ENCODE results near the gene MAX. TPM values are rescaled to one million over a fixed set of nuclear protein-coding genes. Genes with fewer than 3 reads are reported as not detected.

MAX gene
- total RNA-seq, 1 donor from 2014 or later, result 69.3 TPM

- Mint-ChIP-seq H3K27ac (ENCODE audit: unreplicated experiment) (no peak overlapping the region), H3K36me3 (ENCODE audit: low read depth) (no peaks in the 10 kb centered on the region), H3K4me3 (no peak overlapping the region), H3K9me3 (no peaks in the 10 kb centered on the region), H3K27me3 (ENCODE audit: low read depth) (no peaks in the 10 kb centered on the region), H3K4me1 (no peaks in the 10 kb centered on the region)
- TF ChIP-seq CTCF (conservative IDR thresholded peaks at IDR 0.05), result no peak
- DNase-seq (ENCODE audit: low read depth, low spot score), result no peak
Measured at GRCh38 chr14:65074449-65075150, 27.7 kb downstream of the MAX start.

- no peak overlapping the region for H3K27ac Mint-ChIP-seq (ENCODE audit: unreplicated experiment)
- no peak overlapping the region for H3K4me3 Mint-ChIP-seq
- DNase-seq (ENCODE audit: low read depth, low spot score), result no peak
- no peaks in the 10 kb centered on the region for H3K4me1 Mint-ChIP-seq
- no peaks in the 10 kb centered on the region for H3K9me3 Mint-ChIP-seq
- no peaks in the 10 kb centered on the region for H3K36me3 Mint-ChIP-seq (ENCODE audit: low read depth)
- H3K27me3 Mint-ChIP-seq (ENCODE audit: low read depth), result no peaks in the 10 kb centered on the region
- no peak for TF ChIP-seq CTCF (conservative IDR thresholded peaks at IDR 0.05)
Measured at GRCh38 chr14:65073605-65074201, 28.6 kb downstream of the MAX start.

GRCh38 chr14:65072937-65073336 lies 29.4 kb downstream of the MAX start:
- H3K27ac Mint-ChIP-seq (ENCODE audit: unreplicated experiment), result no peak overlapping the region

DNA sequence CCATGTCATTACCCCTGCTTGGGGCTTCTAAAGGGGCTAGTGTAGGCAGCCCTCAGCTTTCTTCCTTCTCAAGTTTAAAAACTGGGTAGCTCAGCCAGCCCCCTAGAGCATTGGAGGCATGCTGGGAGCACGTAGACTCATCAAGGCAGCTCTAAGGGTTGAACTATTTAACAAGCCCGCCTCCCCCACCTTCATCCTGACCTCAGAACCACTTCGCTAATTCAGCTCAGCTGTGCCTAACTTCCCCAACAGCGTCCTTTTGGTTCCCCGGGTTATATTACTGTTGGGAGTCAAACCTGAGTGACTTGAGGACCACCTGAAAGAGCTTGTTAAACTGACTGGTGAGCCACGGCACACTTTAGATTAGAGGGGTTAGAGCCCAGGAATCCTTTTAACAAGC lies 30.1 kb downstream of the MAX start:
- TF ChIP-seq CTCF (conservative IDR thresholded peaks at IDR 0.05), result no peak

More at GRCh38 chr14:65072937-65073336, 29.4 kb downstream of the MAX start:
- Mint-ChIP-seq H3K36me3 (ENCODE audit: low read depth) (no peaks in the 10 kb centered on the region), H3K27me3 (ENCODE audit: low read depth) (no peaks in the 10 kb centered on the region), H3K4me1 (no peaks in the 10 kb centered on the region), H3K4me3 (no peak overlapping the region), H3K9me3 (no peaks in the 10 kb centered on the region)
- TF ChIP-seq CTCF (conservative IDR thresholded peaks at IDR 0.05), result no peak
- DNase-seq (ENCODE audit: low read depth, low spot score), result no peak

GRCh38 chr14:65071544-65071943 lies 30.8 kb downstream of the MAX start:
- Mint-ChIP-seq H3K4me3 (no peak overlapping the region), H3K4me1 (no peaks in the 10 kb centered on the region), H3K9me3 (no peaks in the 10 kb centered on the region), H3K36me3 (ENCODE audit: low read depth) (peaks cover 3% of the 10 kb centered on the region), H3K27ac (ENCODE audit: unreplicated experiment) (no peak overlapping the region), H3K27me3 (ENCODE audit: low read depth) (no peaks in the 10 kb centered on the region)
- no peak for TF ChIP-seq CTCF (conservative IDR thresholded peaks at IDR 0.05)
- no peak for DNase-seq (ENCODE audit: low read depth, low spot score)

More for the DNA sequence above, 30.1 kb downstream of the MAX start:
- Mint-ChIP-seq H3K9me3 (no peaks in the 10 kb centered on the region), H3K27ac (ENCODE audit: unreplicated experiment) (no peak overlapping the region), H3K27me3 (ENCODE audit: low read depth) (no peaks in the 10 kb centered on the region), H3K4me3 (no peak overlapping the region), H3K36me3 (ENCODE audit: low read depth) (peaks cover 2% of the 10 kb centered on the region), H3K4me1 (no peaks in the 10 kb centered on the region)
- no peak for DNase-seq (ENCODE audit: low read depth, low spot score)

Data from neural crest cell (in vitro differentiated cells).